CD4-positive, alpha-beta T cell treated with Interleukin-12 subunit alpha and Interleukin-12 subunit beta, for 1 hour (primary cell): ENCODE measurements around the gene GSG1L.
"Not testable (repeated sequence)": the region's sequence is repeated elsewhere in the genome, so short reads cannot be mapped to it uniquely, and the experiment has no call there.

Source experiments
- DNase-seq: peaks from one replicate; pipeline ENCODE4 v3.0.0-alpha.2; 2020

The GSG1L gene

DNA sequence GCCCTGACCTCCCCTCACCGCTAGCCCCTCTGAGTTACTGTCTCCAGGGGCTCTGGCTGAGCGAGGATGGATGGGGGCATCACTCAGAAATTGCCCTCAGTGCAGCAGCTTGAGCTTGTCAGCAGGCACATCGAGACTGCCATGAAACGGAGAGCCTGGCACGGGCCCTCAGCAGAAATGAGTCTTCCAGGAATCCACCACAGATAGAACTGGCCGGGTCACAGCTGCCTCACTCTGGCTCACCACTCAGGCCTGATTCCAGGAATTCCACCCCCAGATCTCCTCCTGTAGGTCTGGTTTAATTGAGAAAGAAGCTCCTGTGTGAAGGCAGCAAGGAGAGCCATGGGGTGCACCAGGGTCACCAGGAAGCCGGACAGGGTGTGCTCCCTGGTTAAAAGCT lies 85.5 kb downstream of the GSG1L start:
- no peak for DNase-seq

DNA sequence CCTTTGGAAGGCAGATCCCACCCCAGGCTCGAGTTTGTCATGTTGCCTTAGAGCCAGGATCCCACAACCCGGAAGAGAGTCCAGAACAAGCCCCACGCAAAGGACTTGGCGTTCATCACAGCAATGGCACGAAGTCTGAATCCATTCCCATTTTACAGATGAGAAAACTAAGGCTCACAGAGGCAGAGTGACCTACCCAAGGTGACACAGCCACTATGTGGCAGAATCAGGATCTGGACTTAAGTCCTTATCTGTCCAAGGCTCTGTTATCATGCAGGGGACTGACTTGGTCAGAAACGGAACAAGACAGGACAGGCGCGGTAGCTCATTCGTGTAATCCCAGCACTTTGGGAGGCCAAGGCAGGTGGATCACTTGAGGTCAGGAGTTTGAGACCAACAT lies 86.5 kb downstream of the GSG1L start:
- no peak for DNase-seq

DNA sequence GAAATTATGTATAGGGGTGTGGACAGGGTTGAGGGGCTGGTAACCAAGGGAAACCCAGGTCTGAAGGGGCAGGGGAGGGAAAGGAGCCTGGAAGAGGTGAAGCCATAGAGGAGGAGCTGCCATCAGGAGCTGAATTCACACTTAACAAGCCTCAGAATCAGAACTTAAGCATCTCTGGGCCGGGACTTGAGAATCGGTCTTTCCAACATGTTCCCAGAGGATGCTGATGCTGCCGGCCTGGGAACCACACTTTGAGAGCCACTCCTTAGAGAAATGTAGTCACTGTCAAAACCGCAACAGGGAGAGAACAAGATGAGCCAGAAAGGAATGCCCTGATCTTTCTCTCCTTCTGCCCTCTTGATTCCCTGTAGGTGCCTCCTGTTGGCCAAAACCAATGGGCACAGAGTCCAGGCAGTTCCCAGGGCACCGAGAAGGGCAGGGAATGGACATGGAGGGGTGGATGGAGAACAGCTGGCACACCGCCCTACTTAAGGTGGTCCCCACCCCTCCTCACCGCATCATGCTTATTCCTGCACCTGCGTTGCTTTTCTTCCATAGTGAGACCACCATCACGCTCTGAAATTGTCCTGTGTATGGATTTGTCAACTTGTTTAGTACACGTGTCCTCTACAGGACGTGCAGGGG lies 88.5 kb downstream of the GSG1L start:
- DNase-seq = no peak

DNA sequence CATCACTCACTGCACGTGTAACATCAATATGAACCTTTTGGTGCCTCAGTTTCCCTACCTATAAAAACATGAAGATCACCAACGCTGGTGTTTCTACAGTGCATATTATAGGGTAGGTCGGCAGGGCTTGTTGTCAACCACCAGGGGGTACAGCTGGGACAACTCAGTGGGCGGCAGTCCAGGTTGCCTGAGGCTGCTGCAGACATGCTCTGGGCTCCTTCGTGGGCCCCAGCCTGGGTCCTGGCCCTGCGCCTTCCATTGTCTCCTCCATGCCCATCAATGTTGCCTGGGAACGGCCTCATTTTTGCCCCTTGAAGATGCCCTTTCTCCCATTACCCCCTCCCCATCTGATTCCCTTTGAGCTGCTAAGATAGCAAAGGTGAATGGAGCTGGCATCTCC lies 89.8 kb downstream of the GSG1L start:
- DNase-seq = no peak

DNA sequence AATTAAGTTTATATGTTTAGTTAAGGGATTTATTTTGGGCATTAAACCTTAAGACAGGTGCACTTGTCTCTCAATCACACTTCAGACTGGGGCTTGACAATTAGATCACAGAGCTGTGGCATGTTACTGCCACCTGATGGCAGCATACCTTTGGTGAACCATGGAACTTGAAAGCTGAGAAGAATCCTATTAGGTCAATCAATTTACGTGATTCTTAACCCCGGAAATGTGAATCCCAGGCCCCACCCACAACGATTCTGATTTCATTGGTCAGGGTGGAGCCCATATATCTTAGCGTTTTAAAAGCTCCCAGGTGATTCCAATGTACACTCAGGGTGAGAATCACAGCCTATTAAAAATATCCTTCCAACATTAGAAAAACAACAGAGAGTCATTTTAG lies 91.0 kb downstream of the GSG1L start:
- DNase-seq = peak; percentile 55

DNA sequence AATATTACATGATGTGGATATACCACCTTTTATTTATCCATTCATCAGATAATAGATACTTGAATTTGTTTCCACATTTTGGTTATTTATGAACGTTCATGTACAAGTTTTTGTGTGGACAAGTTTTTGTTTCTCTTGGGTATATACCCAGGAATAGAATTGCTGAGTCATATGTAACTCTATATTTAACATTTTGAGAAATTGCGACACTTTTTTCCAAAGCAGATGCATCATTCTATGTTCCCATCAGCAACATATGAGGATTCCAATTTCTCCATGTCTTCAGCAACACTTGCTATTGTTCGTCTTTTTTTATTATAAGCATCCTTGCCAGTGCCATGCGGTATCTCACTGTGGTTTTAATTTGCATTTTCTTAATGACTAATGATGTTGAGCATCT lies 93.9 kb downstream of the GSG1L start:
- no peak for DNase-seq

DNA sequence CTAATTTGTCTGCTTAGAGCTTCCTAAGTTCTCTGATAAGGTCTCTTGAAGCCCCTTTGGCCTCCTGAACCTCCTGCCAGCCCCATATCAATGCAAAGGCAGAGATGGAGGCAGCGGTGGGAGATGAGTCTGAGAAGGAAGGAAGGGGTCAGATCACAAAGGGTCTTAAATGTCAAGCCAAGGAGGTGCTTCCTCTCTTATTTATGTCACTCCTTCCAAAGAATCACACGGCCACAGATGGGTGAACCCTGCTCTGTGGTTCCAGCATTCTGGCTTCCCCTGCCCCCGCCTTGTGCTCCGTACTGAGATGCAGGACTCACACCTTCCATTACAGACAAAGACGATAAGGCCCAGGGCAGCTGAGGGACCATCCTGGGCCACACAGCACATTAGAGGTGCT lies 96.3 kb downstream of the GSG1L start:
- DNase-seq = no peak

DNA sequence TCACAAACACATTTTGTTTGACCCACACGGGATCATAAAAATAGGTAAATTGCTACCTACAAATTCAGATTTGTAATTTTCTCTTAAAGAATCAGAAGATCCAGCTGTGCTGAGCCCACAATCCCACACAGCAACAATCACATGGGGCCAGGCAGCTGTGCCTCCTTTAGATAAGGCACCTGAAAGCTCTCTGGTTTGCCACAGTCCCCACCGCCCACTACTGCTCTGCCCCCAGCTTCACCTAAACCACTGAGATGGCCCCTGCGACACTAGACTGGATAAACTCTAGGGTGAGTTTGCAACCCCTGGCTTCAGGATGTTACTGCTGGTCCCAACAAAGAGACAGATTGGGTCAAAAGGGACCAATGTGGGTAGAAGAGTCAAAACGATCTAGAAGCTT lies 96.8 kb downstream of the GSG1L start:
- DNase-seq = no peak

DNA sequence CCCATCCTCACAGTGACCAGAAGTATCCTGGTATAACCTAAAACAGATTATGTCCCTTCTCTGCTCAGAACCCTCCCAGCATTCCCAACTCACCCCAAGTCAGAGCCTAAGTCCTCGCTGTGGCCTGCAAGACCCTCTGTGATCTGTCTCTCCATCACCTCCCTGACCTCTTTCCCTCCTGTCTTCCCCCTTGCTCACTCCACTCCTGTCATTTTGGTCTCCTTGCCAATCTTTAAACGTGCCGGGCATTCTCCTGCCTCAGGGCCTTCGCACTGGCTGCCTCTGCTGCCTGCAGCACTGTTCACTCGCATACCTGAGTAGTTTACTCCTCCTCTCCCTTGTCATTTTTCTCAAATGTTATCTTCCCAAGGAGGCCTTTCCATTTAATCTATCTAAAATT lies 97.7 kb downstream of the GSG1L start:
- no peak for DNase-seq

DNA sequence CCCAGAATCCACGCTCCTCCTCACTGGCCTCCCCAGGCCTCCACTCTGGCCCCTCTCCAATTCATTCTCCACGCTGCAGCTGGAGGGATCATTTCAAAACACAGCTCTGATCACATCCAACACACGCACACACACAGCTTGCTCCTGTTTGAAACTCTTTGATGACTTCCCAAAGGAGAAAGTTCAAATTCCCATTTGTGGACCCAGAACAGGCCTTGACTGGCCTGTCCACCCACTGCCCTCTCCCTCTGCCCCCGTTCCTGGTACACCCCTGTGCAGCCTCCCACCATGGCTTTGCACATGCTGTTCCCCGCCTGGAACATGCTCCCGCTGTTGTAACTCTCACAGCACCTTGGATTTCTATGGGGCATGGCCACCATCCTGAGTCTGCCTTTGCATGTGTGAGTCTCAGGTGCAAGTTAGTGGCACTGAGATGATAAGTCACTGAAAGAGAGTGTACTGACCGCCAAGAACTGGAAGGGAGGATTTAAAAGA lies 100.0 kb downstream of the GSG1L start:
- no peak for DNase-seq

DNA sequence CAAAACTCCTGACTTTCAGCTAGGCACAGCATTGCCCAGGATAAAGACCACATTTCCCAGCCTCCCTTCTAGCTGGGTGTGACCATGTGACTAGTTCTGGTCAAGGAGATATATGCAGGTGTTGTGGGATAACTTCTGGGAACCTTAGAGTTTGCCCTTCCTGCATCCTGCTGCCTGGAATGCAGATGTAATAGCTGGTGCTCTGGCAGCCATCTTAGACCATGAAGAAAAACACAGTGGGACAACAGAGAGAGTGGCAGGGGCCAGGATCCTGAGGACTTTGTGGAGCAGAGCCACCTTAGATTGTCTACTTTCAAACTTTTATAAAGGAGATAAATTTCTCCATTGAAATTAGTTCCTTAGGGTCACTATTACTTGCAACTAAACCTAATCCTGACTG lies 101.3 kb downstream of the GSG1L start:
- no peak for DNase-seq

DNA sequence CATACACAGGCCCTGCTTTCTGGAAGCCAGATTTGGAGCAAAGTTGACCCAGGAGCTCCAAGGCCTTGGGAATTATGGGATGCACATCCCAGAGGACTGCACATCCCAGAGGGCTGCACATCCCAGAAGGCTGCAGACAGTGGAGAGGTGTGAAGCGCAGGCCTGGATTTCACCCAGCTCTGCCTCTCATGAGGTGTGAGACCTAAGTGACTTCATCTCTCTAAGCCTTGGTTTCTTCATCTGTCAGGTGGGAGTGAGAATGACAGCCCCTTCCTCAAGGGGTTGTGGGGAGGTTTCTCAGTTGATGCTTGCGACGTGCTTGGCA lies 102.3 kb downstream of the GSG1L start:
- DNase-seq = no peak

DNA sequence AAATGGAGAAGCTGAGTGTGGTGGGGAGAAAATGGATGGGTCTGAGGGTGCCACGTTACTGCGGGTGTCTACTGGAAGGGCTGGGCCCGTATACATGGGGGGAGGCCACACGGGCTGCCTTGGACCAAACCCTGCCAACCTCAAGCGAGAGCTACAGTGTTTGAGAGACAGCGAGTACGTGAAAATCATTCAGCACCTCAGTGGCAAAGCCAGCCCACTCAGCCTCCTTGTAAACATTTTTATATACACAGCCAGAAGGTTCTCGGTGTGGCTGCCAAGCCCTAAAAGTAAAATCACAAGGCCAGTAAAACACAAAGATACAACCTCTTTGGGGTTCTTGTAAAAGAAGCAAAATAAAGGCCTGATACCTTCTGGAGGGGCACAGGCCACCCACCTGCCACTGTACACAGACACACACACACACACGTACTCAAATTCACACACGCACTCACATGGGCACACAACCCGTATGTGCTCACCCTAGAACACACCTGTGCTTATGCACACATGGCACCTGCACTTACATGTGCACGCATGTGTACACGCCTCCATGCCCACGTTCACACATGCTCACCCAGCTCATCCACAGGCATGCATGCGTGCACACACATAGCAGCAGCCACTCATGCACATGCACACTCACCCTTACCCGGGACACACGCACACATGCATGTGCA lies 102.8 kb downstream of the GSG1L start:
- no peak for DNase-seq

DNA sequence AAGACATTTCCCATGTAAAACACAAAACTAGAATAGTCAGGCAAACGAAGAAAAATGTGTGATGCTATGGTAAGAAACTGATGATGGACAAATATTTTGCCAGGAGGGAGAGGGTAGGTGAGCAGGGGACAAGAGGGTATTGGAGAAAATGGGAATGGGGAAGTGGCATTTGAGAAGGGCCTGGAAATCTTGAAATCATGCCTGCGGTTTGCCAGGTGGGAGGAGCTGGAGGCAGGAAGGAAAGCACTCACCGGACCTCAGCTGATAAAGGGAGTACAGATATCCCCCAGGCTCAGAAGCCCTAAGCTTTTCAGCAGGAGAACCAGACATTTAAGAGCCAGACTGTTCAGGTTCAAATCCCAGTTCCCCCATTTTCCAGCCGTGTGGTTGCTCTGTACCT lies 103.6 kb downstream of the GSG1L start:
- no peak for DNase-seq

DNA sequence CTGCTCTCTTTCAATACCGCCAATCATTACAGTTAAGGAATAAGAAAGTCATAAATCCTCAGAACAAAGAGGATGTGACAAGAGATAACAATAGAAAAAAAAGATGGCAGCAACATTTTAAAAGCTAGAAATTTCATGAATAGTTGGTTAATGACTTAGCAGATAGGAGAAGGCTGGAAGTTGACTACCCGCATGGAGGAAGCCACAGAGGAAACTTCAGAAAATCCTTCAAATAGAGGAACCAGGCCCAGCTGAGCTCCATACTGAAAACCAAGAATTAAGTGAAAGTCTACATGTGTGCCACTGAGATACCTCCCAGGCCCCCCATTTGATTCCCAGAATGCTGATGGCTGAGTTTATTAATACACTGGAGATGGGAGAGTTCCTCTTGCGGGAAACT lies 109.3 kb downstream of the GSG1L start:
- no peak for DNase-seq

DNA sequence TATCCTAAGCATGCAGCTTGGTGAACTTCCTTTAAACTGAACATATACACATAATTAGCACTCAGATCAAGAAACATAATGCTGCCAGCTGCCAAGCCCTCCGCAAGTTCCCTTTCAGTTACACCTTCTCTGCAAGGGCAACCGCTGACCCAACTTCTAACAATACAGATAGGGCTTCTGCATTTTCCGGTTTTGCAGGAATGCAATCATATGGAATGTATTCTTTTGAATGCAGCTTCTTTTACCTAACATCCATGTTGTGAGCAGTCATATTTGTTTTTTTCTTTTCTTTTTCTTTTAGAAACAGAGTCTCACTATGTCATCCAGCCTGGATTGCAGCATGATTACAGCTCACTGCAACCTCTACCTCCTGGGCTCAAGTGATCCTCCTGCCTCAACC lies 110.7 kb downstream of the GSG1L start:
- DNase-seq = no peak

DNA sequence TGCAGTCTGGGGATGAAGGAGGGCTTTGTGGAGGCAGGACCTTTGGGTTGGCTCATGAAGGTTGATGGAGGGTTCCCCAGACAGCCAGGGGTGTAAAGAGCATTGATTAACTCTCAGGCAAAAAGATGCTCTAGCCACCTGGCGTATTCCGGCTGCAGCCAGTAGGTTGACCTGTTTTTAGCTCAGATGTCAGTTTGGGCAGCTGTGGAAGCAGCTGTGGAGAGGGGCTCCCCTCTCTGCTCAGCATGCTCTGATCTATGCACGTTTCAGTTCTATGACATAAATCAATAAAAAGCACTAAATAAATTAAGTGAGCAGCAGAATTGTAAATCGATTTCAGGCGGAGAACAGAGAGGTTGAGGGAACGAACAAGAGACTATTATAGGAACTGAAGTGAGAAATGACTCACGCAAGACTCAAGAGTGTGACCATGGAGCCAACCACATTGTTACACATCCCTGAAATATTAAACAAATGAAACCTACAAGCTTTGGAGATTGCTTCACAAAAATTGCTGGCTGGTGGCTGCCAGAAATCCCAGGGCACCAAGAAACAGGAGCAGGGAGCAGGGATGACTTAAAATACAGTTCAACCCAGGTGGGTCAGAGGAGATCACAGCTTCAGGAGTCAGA lies 111.9 kb downstream of the GSG1L start:
- no peak for DNase-seq

DNA sequence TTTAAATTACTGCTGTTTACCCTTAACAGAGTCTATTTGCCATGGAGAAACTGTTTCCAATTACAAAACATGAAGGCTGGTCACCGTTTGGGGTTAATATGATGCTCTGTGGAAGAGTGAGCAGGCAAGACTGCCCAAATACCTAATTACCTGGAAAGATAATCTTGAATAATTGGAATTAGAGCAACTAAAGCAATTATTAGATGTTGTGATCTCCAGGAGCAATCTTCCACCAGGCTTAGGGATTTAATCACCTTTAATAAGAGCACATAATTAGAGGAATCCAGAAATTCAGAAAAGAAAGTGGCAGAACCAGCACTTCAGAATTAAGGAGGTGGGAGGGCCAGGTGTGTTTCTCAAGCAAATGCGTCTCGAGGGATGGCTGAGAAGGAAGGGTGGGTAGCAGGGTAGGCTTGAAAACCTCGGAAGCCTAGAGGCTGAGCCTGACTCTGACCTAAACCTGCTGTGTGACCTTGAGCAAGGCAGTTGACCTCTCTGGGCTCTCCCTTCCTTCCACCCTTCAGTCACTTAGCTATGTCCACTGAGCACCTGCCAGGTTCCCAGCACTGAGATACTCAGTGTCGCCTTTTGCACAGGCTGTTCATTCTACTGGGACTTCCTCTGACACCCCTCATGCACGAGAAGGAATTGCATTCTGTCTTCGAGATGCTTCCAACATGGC lies 113.2 kb downstream of the GSG1L start:
- no peak for DNase-seq

DNA sequence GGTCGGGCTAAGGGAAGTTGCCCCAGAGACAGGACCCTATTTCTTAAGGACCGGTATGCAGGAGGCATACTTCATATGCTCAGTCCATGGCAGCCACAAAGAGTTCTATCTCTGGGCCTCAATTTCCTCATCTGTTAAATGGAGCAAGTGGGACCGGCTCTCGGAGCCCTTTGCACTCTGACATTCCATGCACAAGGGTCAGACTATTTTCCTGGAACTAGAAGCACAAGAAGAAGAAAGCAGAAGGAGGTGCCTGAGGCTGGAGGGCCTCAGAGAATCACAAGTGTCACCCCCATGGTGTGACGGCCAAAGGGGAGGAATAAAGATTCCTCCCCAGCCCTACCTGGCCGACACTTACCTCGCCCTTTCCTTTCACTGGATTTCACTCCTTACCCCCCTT lies 115.8 kb downstream of the GSG1L start:
- DNase-seq = no peak

DNA sequence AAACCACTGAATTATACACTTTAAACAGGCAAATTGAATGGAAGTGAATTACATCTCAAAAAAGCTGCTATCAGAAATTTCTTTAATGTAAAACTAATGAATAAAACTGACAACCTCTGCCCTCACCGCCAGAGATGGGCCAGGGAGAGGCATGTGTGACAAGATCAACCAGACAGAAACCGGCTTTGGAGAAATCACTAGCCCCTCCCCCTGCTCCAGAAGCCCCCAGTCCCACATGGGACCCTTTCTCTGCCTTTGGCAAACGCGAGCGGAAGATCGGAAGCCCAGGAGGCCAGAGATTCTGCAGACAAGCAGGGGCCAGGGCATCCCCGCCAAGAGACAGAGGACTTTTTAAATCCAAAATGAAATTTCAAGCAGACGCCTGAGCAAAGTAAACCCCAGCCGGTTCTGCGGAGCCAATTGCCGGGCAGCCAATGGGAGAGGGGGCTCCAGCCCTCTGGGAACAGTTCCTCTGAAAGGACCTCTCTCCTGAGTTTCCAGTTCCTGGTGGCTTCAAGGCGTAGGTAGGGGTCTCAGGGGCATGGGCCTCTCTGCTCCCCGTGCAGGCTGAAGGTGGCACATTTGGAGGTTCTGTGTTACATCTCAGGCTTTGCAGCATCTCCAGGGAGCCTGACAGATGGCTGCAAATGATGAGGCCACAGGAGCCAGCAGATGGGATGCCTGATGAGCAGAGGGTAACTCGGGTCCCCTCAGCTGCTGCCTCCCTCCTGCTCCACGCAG lies 118.1 kb downstream of the GSG1L start:
- DNase-seq = no peak

DNA sequence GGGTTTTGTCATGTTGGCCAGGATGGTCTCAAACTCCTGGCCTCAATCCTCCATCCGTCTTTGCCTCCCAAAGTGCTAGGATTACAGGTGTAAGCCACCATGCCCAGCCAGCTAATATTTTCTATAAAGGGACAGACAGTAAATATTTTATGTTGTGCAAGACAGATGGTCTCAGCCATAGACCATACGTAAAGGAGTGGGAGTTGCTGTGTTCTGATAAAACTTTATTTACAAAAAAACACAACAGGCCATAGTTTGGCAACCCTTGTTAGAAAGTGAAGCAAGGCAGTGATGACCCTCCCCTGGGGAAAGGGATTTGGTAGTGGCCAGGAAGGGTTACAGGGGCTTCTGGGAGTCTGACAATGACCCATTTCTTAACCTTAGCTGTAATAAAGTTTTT lies 119.7 kb downstream of the GSG1L start:
- no peak for DNase-seq

DNA sequence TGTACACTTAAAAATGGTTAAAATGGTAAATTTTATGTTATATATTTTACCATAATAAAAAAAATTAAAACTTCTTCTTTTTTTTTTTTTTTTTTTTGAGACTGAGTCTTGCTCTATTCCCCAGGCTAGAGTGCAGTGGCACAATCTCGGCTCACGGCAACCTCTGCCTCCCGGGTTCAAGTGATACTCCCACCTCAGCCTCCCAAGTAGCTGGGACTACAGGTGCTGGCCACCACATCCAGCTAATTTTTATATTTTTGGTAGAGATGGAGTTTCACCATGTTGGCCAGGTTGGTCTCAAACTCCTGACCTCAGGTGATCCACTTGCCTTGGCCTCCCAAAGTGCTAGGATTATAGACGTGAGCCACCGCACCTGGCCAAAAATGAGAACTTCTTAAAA lies 121.4 kb downstream of the GSG1L start:
- DNase-seq = not testable (repeated sequence)

DNA sequence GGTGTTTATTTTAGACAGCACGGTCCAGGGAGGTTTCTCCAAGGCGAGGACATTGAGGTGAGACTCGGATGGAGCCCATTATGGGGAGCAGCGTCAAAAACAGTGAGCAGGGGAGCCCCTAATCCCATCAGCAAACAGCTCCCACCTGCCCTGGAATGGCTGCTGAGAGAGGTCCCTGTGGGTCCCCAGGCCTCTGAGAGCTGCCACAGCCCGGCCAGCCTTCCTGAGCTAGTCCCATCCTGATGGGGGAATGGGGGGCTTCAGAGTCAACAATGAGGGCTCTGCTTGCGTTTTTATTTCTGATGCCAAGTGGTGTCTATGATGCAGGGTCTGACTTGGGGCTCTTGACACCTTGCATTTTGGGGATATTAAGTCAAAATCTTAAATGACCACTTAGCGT lies 128.4 kb downstream of the GSG1L start:
- DNase-seq = no peak
